Measurements from ENCODE around the gene CHIT1. TPM values are rescaled to one million over a fixed set of nuclear protein-coding genes. Genes with fewer than 3 reads are reported as not detected.

Gene CHIT1
- total RNA-seq, 2 donors from 2014 or later: 0.30 TPM; not detected in 1

DNA sequence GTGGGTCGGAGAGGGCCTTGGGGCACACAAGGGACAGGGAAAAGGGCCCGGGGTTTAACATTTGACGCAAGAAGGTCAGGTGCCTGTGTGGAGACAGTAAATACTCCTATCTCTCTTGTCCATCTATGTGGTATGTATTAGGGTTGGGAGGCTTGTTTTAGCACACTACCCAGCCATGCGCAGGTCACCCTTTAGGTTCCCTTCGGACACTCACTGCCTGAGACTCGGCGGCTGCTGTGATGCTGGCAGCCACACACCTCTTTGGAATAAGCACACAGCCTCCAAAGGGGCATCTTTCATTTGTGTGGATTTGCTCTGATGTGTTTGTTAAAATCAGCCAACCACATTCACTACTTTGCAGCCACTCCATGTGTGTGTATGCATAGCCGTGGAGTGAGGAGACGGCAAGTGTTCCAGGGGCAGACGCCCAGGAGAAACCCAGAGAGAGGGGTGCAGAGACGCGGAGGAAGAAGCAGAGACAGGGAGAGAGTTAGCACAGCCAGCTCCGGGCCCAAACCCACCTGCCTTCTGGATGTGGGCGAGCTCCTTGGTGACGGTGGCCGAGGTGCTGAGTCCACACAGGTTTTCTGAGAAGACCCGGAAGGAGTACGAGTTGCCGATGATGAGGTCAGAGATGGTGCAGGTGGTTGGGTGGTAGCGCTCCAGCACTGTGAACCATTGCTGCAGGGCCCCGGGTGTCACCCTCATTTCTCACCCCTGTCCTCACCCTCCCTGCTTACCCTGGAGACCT lies 59.5 kb downstream of the CHIT1 start:
- intact Hi-C loops (cut with DNase I): loop anchor here (5.0 kb wide), 1 partner anchor 53 kb away; no protein-coding TSS in a partner anchor
- Histone ChIP-seq H3K36me3 (no peaks in the 10 kb centered on the region), H3K4me3 (no peak overlapping the region), H3K27ac (no peak overlapping the region), H3K9ac (ENCODE audit: low read depth in 2 of 2, low read length in 2 of 2) (no peak overlapping the region), H3K27me3 (no peaks in the 10 kb centered on the region), H3K9me3 (no peaks in the 10 kb centered on the region), H3K4me1 (no peaks in the 10 kb centered on the region)
- DNase-seq: no peak
- no peak for TF ChIP-seq CTCF (IDR thresholded peaks at IDR 0.05)

- TF ChIP-seq CTCF (IDR thresholded peaks at IDR 0.05): no peak
- intact Hi-C loops (cut with DNase I): no loop called here
Measured at GRCh38 chr1:203168991-203169390, 60.5 kb downstream of the CHIT1 start.

DNA sequence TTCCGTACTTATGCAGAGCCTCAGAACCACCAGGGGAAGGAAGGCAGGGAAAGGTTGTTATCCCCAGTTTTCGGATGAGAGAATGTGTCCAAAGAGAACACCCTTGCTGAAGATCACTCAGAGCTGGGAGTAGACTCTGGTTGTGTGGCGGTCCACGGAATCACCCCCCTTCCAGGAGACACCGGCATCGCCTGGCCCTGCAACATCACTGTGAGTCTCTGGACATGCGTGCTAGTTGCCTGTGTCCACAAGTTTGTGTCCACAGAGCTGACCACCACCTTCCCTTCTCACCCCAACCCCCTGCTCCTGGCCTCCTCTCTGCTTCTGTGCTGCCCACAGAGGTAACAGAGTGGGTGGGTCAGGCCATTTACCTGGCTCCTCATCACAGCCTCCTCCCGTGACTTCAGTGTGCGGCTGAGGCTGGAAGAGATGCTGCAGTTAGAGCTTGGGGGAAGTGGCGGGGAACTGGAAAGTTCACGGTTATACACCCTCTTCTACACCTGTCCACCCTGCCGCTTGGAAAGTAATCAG lies 61.2 kb downstream of the CHIT1 start:
- no peaks in the 10 kb centered on the region for H3K36me3 ChIP-seq
- H3K27ac ChIP-seq: no peak overlapping the region
- no peak for TF ChIP-seq CTCF (IDR thresholded peaks at IDR 0.05)
- H3K9ac ChIP-seq (ENCODE audit: low read depth in 2 of 2, low read length in 2 of 2): no peak overlapping the region
- no peak overlapping the region for H3K4me3 ChIP-seq
- no peak for DNase-seq
- intact Hi-C loops (cut with DNase I): no loop called here
- H3K4me1 ChIP-seq: no peaks in the 10 kb centered on the region
- no peaks in the 10 kb centered on the region for H3K9me3 ChIP-seq
- H3K27me3 ChIP-seq: no peaks in the 10 kb centered on the region

More at GRCh38 chr1:203168991-203169390, 60.5 kb downstream of the CHIT1 start:
- H3K27ac ChIP-seq: no peak overlapping the region
- H3K36me3 ChIP-seq: no peaks in the 10 kb centered on the region
- no peak overlapping the region for H3K4me3 ChIP-seq
- no peak overlapping the region for H3K9ac ChIP-seq (ENCODE audit: low read depth in 2 of 2, low read length in 2 of 2)
- no peaks in the 10 kb centered on the region for H3K27me3 ChIP-seq
- no peaks in the 10 kb centered on the region for H3K9me3 ChIP-seq
- DNase-seq: no peak
- no peaks in the 10 kb centered on the region for H3K4me1 ChIP-seq

DNA sequence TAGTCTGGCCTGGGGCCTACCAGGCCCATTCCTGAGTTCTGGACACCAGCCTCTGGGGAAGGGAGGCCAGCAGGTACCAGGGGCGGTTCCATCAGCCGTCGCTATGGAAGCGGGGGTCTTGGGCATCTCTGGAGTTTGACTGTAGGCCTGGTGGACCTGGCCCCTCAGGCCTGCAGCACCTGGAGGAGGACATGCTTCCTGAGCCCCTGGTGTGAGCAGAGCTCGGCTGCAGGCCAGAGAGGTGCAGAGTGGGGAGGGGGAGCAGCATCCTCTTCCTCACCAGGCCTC lies 61.6 kb downstream of the CHIT1 start:
- H3K27ac ChIP-seq: no peak overlapping the region
- DNase-seq: no peak
- H3K36me3 ChIP-seq: no peaks in the 10 kb centered on the region
- H3K9ac ChIP-seq (ENCODE audit: low read depth in 2 of 2, low read length in 2 of 2): no peak overlapping the region
- H3K9me3 ChIP-seq: no peaks in the 10 kb centered on the region
- no peaks in the 10 kb centered on the region for H3K27me3 ChIP-seq
- no peak for TF ChIP-seq CTCF (IDR thresholded peaks at IDR 0.05)
- intact Hi-C loops (cut with DNase I): no loop called here
- H3K4me3 ChIP-seq: no peak overlapping the region
- H3K4me1 ChIP-seq: no peaks in the 10 kb centered on the region

- Histone ChIP-seq H3K4me1 (no peaks in the 10 kb centered on the region), H3K4me3 (no peak overlapping the region), H3K27me3 (no peaks in the 10 kb centered on the region), H3K9me3 (no peaks in the 10 kb centered on the region), H3K36me3 (no peaks in the 10 kb centered on the region), H3K9ac (ENCODE audit: low read depth in 2 of 2, low read length in 2 of 2) (no peak overlapping the region), H3K27ac (no peak overlapping the region)
- intact Hi-C loops (cut with DNase I): no loop called here
- DNase-seq: no peak
- no peak for TF ChIP-seq CTCF (IDR thresholded peaks at IDR 0.05)
Measured at GRCh38 chr1:203167026-203167912, 62.2 kb downstream of the CHIT1 start.

Measured in colonic mucosa (tissue), 4 donors.